HepG2 (cell line): ENCODE results near the gene SOSTDC1. TPM values are rescaled to one million over a fixed set of nuclear protein-coding genes. Genes with fewer than 3 reads are reported as not detected.

Experiments used
- ATAC-seq: fragments of 200-7000 bp; cut with Tn5 transposase; 3 replicates; pipeline ENCODE4 v1.9.1; 2020; ENCODE audit warnings: mild to moderate bottlenecking, moderate library complexity
- BruUV-seq: library from RNA; stranded (reverse); fragments of 400-500 nt; replicated peaks from 2 replicates; lab custom pipeline; 2021; lab: Mats Ljungman, UMichigan
- CTCF ChIA-PET: fragments of 300-600 bp; formaldehyde crosslinking; extraction: SDS; loops from one replicate; lab custom pipeline; 2021; ENCODE audit warnings: low total read pairs, inconsistent platforms, low intra/inter-chr PET ratio; lab: Yijun Ruan, JAX
- POLR2A ChIA-PET: fragments of 350-600 bp; sonication (Branson Sonifier 250); formaldehyde crosslinking; loops from one replicate; lab custom pipeline; 2020; ENCODE audit warnings: antibody characterized with exemption, inconsistent platforms; lab: Yijun Ruan, JAX
- DNase-seq: peaks from one replicate; pipeline ENCODE4 v3.0.0-alpha.2; 2015; ENCODE audit warnings: low spot score
- FAIRE-seq: peaks from 3 replicates; lab custom pipeline; 2011; peaks lifted over from hg19 to GRCh38; lab: Jason Lieb, UNC
- H2AFZ ChIP-seq: one replicate; pipeline ENCODE4 v1.6.1; 2011; ENCODE audit warnings: low read length, inconsistent platforms
- H3K27ac ChIP-seq: fragments of 300-600 bp; 3 replicates; pipeline ENCODE4 v1.8.0; 2011; ENCODE audit warnings: mixed run types, mild to moderate bottlenecking, mixed read lengths, low read length, inconsistent platforms; ENCODE audit not compliant: insufficient read depth; ENCODE audit errors: extremely low read length
- H3K27me3 ChIP-seq, 2 experiments: fragments of 200-600 bp in 1 of 2; 2 replicates in 1 of 2; 3 replicates in 1 of 2; pipeline versions ENCODE4 v1.6.0 to v1.8.0; 2011; ENCODE audit warnings: low read length in 2 of 2, mild to moderate bottlenecking in 2 of 2, moderate library complexity in 2 of 2, inconsistent platforms in 1 of 2; ENCODE audit not compliant: insufficient read depth in 2 of 2, control insufficient read depth in 1 of 2
- H3K36me3 ChIP-seq, 2 experiments: fragments of 200-600 bp in 1 of 2; replicated peaks in 1 of 2; 2 replicates in 1 of 2; 3 replicates in 1 of 2; pipeline versions ENCODE4 v1.5.1 to v1.8.0; 2011; ENCODE audit warnings: low read length in 2 of 2, inconsistent platforms in 1 of 2; ENCODE audit not compliant: insufficient read depth in 2 of 2, control insufficient read depth in 1 of 2
- H3K4me1 ChIP-seq: 2 replicates; pipeline ENCODE4 v1.5.1; 2012; ENCODE audit warnings: low read length, inconsistent platforms; ENCODE audit not compliant: insufficient read depth
- H3K4me2 ChIP-seq: 2 replicates; pipeline ENCODE4 v1.6.0; 2011; ENCODE audit warnings: low read depth, low read length, inconsistent platforms
- H3K4me3 ChIP-seq, 3 experiments: fragments of 200-600 bp in 1 of 3; sonication (generic), shearing (Covaris generic) in 1 of 3; replicated peaks in 1 of 3; 2 replicates each; pipeline ENCODE4 v1.5.1; 2011 to 2016; ENCODE audit warnings: low read length in 3 of 3, inconsistent platforms in 2 of 3, low read depth in 2 of 3, mild to moderate bottlenecking in 2 of 3, control low read depth in 1 of 3, mixed read lengths in 1 of 3; ENCODE audit not compliant: insufficient read depth in 1 of 3
- H3K79me2 ChIP-seq: one replicate; pipeline ENCODE4 v1.6.1; 2011; ENCODE audit warnings: low read length, inconsistent platforms; ENCODE audit not compliant: insufficient read depth
- H3K9ac ChIP-seq: 2 replicates; pipeline ENCODE4 v1.6.0; 2011; ENCODE audit warnings: mild to moderate bottlenecking, low read depth, low read length, inconsistent platforms; ENCODE audit not compliant: insufficient read depth
- H3K9me3 ChIP-seq: 2 replicates; pipeline ENCODE4 v1.5.1; 2012; ENCODE audit warnings: mild to moderate bottlenecking, low read length
- H4K20me1 ChIP-seq: 2 replicates; pipeline ENCODE4 v1.6.0; 2011; ENCODE audit warnings: inconsistent platforms, mild to moderate bottlenecking, low read length, moderate library complexity; ENCODE audit not compliant: insufficient read depth
- CTCF ChIP-seq: sonication (generic); formaldehyde crosslinking; IDR thresholded peaks from 2 replicates; pipeline ENCODE4 v1.5.0; 2020; ENCODE audit warnings: mild to moderate bottlenecking, missing genetic modification reagents, moderate library complexity
- HES4 ChIP-seq: sonication (generic); formaldehyde crosslinking; IDR thresholded peaks from 2 replicates; pipeline ENCODE4 v1.9.0; 2021; ENCODE audit warnings: mild to moderate bottlenecking, missing genetic modification reagents, borderline replicate concordance
- HNF1A ChIP-seq, 2 experiments: sonication (generic) in 1 of 2; formaldehyde crosslinking in 1 of 2; IDR thresholded peaks; 2 replicates each; pipeline versions ENCODE4 v1.4.0 to v1.6.1; 2016 to 2020; ENCODE audit warnings: borderline replicate concordance in 1 of 2, low read depth in 1 of 2, mild to moderate bottlenecking in 1 of 2, missing genetic modification reagents in 1 of 2
- SMC3 ChIP-seq: IDR thresholded peaks from 2 replicates; pipeline ENCODE4 v1.6.1; 2011; ENCODE audit warnings: low read length, improper control_type of control experiment
- STAG1 ChIP-seq: sonication (generic); formaldehyde crosslinking; IDR thresholded peaks from 2 replicates; pipeline ENCODE4 v1.4.0; 2020; ENCODE audit warnings: missing genetic modification reagents
- whole genome bisulfite sequencing: methylation state at CpG from one replicate; pipeline ENCODE4 v1.1.6; 2017; ENCODE audit warnings: low lambda C conversion rate; 5-methylcytosine and 5-hydroxymethylcytosine counted together
- in situ Hi-C: cut with HindIII; loops from 2 replicates; pipeline ENCODE4 v1.10.0; 2017; ENCODE audit warnings: low pct_unique_long_range_greater_than_20kb; ENCODE audit not compliant: extremely low pct_ligation_motif_present
- intact Hi-C: fragments of 100-400 bp; cut with micrococcal nuclease; formaldehyde crosslinking; loops from one replicate; pipeline ENCODE4 v1.10.0; 2022; ENCODE audit not compliant: unreplicated experiment
- polyA plus RNA-seq, 8 experiments: library from polyadenylated mRNA; depleted of rRNA in 3 of 8; stranded (reverse) in 7 of 8; unstranded in 1 of 8; fragments of >200 nt; fragmentation: Illumina TruSeq in 4 of 8; extraction: Trizol in 4 of 8; gene quantifications; 2 replicates each; pipeline versions ENCODE4 v1.2.1 to v1.2.3, GENCODE V29; 2011 to 2016; ENCODE audit warnings: low read depth in 4 of 8, missing spikeins in 1 of 8, mixed read lengths in 1 of 8; ENCODE audit not compliant: insufficient read depth in 1 of 8
- total RNA-seq, 5 experiments: library from RNA; depleted of rRNA; stranded (reverse); fragments of >200 nt; fragmentation: Illumina TruSeq; extraction: Trizol; gene quantifications; 2 replicates each; pipeline ENCODE4 v1.2.3, GENCODE V29; 2016; ENCODE audit warnings: low read depth in 1 of 5

SOSTDC1 gene
- total and polyA plus RNA-seq, 2 of the 13 experiments (the other 11 are each of a cell fraction or from before 2014, with no cell fraction given) = not detected

- H3K4me3 ChIP-seq = no peak overlapping the region
- no peak overlapping the region for H2AFZ ChIP-seq
- H3K27ac ChIP-seq = no peak overlapping the region
- FAIRE-seq (peak; percentile 67), DNase-seq (peak; percentile 54), ATAC-seq (peak; percentile 97)
- H3K4me1 ChIP-seq = no peaks in the 10 kb centered on the region
- no peak overlapping the region for H3K4me2 ChIP-seq
- no peaks in the 10 kb centered on the region for H3K9me3 ChIP-seq
- intact Hi-C loops (loop anchor here (1.0 to 10.0 kb wide), 2 partner anchors 133 to 357 kb away; no protein-coding TSS in a partner anchor), in situ Hi-C loops (loop anchor here (5.0 kb wide), 1 partner anchor 135 kb away; no protein-coding TSS in a partner anchor)
- H3K79me2 ChIP-seq = no peaks in the 10 kb centered on the region
- no peaks in the 10 kb centered on the region for H4K20me1 ChIP-seq
- no peaks in the 10 kb centered on the region for H3K27me3 ChIP-seq
- no peaks in the 10 kb centered on the region for H3K36me3 ChIP-seq
- ChIA-PET CTCF (interaction anchor here (3.5 kb wide), 1 partner anchor 133 kb away, joined by 39 read pairs; no protein-coding TSS in a partner anchor), POLR2A (no interaction called here)
- TF ChIP-seq STAG1 (CRISPR knock-in tag) (peak; percentile 81), SMC3 (peak; percentile 81), CTCF (CRISPR knock-in tag) (peak; percentile 66), HNF1A (IDR thresholded peaks at IDR 0.05; ENCODE audit: low read depth) (no peak), HNF1A (CRISPR knock-in tag; IDR thresholded peaks at IDR 0.05; ENCODE audit: borderline replicate concordance) (no peak), HES4 (no peak)
- H3K9ac ChIP-seq = no peak overlapping the region
- 33% methylated on average over 2 of the region's 2 CpGs for WGBS
- no TSS peak for BruUV-seq
Measured at GRCh38 chr7:16431646-16432424, 33.7 kb downstream of the SOSTDC1 start.
